ENCODE measurements around the gene ZNF701.
A peak's percentile ranks its signal among the peaks of the same experiment; 100 is the strongest.
"Not testable (repeated sequence)": the region's sequence is repeated elsewhere in the genome, so short reads cannot be mapped to it uniquely, and the experiment has no call there.

ZNF701 gene

DNA sequence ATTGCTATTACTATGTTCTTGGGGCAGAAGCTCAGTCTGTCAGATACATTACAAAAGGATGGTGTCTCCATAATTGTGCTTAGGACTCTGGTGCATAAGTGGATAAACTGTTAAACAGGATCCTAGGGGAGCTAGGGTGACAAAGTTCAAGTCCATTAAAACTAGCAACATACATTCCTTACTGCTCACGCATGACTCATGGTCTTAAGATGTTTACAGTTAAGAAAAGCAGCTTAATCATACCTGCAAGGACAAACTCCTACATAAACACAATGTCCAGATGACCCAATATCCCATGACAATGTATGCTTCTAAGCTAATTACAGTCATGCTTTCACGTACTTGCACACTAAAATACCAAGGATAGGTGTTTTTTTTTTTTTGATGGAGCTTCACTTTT is 3.5 kb upstream of the ZNF701 start:
- DNase-seq, result no peak

DNA sequence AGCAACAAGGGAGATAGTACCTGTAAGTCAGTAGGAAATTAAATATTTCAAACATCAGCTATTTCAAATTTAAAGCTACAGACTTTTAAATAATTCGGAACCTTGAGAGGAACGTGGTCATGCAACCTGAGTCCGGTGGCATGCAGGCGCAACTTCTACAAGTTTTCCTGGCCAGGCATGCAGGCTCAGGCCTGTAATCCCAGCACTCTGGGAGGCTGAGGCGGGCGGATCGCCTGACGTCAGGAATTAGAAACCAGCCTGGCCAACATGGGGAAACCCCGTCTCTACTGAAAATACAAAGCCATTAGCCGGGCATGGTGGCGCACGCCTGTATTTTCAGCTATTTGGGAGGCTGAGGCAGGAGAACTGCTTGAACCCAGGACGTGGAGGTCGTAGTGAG is 2.2 kb upstream of the ZNF701 start:
- no peak for DNase-seq

DNA sequence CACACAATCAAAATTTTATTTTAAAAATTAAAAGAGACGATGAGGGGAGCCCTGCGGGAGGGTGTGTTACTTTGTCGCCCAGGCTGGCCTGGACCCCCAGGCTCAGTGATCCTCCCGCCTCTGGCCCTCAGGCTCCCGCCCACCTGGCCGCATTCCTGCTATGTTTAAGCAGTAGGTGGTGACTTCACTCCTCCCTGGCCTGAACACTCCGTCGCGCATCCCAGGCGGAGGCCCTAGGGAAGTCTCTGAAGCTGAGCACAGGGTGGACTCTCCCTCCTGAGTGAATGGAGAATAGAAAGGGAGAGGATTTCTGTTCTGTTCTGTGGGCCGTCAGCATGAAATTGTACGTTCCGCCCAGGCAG is 468 bp upstream of the ZNF701 start:
- DNase-seq, result not testable (repeated sequence)

DNA sequence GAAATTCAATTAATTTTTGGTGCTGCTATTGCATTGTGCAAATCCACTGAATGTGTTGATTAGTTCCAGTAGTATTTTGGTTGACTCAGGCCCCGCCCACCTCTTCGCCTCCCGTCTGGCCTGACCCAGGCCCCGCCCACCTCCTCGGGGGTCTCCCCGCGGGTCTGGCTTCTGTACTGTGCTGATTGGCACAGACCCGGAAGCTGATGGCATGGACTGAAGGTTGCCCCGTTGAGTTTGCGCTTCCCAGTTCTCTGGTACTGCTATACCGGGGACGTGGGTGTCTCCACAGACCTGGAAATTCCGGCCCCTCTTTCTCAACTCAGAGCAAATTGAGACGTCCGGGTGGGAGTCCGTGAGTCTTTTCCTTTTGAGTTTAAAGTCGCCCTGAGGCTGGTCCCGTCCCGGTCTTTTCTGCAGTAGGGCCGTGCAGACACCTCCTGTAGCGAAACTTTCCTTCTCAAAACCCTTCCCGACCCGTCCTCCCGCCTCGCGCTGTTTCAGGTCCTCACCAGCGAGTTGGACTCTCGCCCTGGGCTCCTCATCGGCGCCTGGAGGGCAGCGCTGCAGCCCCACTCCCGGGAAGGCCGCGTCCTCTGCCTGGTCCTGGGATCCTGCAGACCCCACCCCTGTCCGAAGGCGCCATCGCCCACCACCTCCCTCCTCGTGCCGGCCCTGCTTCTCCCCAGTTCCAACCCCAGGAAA is 14.8 kb downstream of the ZNF701 start:
- DNase-seq, result no peak

DNA sequence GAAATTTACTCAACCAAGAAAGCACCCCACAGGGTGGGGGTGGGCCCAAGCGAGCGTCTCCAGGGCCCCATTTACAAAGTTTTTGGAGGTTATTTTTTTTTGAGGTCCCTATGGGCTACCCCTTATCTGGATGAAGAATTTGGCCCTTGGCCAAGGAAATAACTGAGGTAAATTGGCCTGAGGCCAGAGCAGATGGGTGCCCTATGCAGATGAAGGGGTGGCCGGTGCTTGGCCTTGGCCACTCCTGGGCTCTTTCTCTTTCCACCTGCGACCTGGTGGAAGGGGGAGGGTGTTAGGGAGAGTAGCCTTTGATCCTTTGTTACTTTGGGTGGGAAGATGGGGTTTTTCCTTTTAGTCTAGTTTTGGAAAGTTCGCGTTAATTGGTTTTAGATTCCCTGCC is 15.5 kb downstream of the ZNF701 start:
- no peak for DNase-seq

DNA sequence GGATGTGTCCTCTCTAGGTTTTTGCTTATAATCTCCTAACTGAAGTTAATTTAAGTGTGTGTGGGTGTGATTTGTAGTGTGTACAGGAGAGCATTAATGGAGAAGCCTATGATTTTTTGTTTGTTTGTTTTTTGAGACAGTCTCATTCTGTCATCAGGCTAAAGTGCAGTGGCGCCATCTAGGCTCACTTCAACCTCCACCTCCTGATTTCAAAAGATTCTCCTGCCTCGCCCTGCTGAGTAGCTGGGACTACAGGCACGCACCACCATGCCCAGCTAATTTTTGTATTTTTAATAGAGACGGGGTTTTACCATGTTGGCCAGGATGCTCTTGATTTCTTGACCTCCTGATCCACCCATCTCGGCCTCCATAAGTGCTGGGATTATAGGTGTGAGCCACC is 20.6 kb downstream of the ZNF701 start:
- DNase-seq, result no peak

DNA sequence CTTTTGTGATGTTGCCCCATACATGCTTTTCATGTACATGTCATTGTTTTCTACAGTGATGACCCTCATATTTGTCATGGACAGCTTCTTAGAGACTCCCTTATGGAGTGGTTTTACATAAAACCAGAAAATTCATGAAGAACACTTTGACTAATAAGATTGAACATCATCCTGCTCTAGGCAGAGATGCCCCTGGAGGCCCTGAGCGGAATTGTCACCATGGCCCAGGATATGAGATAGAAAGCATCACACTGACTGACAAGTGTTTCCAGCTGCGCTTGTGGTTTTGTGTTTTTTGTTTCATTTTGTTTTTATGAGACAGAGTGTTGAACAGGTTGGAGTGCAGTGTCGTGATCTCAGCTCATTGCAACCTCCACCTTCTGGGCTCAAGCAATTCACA is 22.2 kb downstream of the ZNF701 start:
- no peak for DNase-seq

DNA sequence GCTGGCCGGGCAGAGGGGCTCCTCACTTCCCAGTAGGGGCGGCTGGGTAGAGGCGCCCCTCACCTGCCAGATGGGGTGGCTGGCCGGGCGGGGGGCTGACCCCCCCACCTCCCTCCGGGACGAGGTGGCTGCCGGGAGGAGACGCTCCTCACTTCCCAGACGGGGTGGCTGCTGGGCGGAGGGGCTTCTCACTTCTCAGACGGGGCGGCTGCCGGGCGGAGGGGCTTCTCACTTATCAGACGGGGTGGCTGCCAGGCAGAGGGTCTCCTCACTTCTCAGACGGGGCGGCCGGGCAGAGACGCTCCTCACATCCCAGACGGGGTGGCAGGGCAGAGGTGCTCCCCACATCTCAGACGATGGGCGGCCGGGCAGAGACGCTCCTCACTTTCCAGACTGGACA is 23.4 kb downstream of the ZNF701 start:
- not testable (repeated sequence) for DNase-seq

DNA sequence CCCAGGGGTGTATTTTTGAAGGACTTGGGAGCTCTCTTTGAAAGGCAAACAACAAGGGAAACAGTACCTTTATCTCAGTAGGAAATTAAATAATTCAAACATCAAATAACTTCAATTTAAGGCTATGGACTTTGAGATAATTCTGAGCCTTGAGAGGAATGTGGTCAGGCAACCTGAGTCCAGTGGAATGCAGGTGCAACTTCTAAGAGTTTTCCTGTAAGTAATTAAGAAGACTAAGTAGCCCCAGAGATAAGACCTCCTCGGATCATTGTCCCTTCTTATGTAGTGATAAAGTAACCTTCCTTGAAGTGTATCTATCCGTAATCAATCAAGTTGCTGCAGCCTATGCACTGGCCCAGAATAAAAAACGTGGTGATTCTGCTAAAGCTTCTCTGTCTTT is 29.2 kb downstream of the ZNF701 start:
- DNase-seq, result no peak

DNA sequence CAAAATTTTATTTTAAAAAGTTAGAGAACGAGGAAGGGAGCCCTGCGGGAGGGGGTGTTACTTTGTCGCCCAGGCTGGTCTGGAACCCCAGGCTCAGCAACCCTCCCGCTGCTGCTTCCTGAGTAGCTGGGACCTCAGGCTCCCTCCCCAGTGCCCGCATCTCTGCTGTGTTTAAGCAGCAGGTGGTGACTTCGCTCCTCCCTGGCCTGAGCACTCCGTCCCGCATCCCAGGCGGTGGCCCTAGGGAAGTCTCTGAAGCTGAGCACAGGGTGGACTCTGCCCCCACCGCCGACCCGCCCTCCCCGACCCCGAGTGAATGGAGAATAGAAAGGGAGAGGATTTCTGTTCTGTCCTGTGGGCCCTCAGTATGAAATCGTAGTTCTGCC is 30.5 kb downstream of the ZNF701 start:
- no peak for DNase-seq

DNA sequence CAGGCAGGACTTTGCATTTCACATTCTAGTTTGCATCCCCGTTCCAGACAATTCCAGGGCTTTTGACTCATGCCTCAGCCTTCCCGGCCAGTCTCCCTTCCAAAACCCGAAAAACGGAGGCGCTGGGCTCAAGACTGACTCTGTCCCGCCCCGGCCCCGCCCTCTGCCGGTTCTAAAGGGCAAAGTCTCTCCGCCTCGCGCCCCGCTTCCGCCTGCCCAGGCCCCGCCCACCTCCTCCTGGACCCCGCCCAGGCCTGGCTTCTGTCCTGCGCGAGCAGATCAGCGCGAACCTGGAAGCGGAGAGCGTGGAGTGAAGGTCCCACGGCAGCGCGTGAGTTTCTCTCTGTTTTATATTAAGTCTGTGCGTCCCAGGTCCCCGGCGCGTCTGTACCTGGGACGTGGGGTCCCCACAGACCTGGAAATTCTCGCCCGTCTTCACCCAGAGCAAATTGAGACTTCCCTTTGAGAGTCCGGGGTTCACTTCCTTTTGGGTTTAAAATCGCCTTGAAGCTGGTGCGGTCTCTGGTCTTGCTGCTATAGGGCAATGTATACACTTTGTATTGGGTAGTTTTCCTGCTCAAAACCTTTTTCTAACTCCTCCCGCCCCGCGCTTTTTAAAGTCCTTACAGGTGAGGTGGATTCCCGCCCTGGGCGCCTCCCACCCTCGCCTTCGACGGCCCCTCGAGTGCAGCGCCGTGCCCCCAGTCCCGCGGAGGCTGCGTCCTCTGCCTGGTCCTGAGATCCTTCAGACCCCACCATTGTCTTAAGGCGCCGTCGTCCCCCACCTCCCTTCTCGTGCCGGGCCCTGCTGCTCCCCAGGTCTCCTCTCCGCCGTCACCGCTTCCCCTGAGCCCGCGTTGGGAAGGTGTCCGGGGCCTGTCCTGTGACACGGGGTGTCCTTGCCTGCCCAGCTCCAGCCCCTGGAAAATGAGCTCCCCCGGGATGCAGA is 31.2 kb downstream of the ZNF701 start:
- DNase-seq, result peak; percentile 94

DNA sequence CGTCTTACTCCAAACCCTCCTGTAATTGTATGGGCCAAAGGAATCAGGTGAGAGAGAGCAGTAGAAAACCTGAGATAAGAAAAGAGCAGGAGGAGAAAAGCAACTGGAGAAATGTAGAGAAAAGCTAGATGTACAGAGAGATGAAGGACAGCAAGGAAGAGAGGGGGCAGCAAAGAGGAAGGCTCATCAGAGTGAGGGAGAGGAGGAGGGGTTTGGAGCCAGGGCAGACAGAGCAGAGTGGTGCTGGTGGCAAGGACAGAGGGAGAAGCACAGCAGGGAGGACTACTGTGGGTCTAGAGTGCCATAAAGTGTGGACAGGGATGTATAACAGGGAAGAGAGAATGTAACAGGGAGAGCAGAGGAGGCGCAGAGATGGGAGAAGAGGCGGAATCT is 31.9 kb downstream of the ZNF701 start:
- DNase-seq, result not testable (repeated sequence)

DNA sequence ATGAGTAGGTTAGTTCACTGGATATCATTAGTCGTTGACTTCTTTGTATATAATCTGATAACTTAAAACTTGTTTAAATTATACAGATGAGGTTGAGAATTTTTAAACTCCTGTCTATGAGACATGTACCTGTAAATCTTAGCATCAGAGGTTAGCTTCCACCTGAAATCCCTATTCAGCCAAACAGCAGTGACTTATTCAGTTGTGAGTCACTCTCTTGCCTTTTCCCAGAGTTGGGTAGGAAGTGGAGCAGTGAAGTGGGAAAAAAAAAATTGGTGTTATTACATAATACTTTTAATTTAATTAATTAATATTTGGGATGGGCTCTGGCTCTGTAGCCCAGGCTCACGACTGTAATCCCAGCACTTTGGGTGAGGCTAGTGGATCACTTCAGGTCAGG is 32.9 kb downstream of the ZNF701 start:
- no peak for DNase-seq

DNA sequence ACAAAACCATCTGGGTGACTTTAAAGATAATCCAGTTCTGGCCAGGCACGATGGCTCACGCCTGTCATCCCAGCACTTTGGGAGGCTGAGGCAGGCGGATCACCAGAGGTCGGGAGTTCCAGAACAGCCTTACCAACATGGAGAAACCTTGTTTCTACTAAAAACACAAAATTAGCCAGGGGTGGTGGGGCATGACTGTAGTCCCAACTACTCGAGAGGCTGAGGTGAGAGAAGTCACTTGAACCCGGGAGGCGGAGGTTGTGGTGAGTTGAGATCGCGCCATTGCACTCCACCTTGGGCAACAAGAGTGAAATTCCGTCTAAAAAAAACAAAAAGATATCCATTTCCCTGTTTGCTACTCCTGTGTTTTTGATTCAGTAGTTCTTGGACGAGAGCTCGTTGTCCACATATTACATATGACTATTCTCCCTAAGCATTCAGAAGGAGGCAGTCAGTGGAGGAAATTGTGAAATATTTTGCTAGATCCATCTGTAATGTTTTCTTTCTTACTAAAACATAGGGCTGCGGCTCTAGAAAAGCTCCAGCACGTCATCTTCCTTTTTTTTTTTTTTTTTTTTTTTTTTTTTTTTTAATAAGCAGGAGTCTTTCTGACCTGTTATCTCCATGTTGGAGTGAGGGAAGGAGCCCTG is 33.6 kb downstream of the ZNF701 start:
- no peak for DNase-seq

DNA sequence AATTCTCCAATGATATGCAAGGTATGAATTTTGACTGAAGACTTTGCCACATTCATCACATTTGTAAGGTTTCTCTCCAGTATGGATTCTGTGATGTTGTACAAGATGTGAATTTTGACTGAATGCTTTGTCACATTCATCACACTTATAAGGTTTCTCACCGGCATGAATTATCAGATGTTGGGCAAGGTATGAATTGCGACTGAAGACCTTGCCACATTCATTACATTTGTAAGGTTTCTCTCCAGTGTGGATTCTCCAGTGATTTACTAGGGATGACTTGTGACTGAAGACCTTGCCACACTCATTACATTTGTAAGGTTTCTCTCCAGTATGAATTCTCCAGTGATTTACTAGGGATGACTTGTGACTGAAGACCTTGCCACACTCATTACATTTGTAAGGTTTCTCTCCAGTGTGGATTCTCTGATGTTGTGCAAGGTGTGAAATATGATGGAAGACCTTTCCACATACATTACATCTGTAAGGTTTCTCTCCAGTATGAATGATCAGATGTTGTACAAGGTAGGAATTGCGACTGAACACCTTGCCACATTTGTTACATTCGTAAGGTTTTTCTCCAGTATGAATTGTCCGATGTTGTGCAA is 43.3 kb downstream of the ZNF701 start:
- no peak for DNase-seq

DNA sequence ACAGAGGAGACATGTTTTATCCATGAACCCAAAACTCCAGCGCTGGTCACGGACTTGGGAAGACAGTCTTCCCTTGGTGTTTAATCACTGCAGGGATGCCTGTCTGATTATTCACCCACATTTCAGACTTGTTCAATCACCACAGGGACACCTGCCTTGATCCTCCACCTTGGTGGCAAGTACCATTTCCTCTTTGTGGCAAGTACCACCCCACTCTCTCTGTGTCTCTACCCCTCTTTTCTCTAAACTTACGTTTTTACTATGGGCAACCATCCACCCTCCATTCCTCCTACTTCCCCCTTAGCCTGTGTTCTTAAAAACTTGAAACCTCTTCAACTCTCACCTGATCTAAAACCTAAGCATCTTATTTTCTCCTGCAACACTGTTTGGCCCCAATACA is 51.3 kb downstream of the ZNF701 start:
- DNase-seq, result no peak

DNA sequence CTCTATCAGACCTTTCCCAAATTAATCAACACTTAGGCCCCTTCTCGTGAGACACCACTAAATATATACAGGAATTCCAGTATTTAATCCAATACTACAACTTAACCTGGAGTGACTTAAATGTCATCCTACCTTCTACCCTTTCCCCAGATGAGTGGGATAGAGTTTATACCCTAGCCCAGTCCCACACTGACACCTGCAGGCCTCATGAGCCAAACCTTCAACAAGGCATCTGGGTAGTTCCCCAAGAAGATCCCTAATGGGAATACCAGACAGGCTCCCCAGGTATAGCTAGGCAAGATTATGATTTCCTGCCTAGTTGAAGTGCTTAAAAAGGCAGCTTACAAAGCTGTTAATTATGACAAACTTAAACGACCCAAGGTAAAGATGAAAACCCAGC is 52.2 kb downstream of the ZNF701 start:
- no peak for DNase-seq

DNA sequence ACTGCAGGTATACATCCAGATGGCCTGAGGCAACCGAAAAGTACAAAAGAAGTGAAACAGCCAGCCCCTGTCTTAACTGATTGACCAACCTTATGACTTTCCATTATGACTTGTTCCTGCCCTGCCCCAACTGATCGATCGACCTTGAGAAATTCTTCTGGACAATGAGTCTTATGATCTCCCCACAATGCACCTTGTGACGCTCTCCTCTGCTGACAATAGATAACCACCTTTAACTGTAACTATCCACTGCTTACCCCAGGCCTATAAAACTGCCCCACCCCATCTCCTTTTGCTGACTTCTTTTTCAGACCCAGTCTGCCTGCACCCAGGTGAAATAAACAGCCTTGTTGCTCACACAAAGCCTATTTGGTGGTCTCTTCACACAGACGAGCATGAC is 56.8 kb downstream of the ZNF701 start:
- DNase-seq, result no peak

DNA sequence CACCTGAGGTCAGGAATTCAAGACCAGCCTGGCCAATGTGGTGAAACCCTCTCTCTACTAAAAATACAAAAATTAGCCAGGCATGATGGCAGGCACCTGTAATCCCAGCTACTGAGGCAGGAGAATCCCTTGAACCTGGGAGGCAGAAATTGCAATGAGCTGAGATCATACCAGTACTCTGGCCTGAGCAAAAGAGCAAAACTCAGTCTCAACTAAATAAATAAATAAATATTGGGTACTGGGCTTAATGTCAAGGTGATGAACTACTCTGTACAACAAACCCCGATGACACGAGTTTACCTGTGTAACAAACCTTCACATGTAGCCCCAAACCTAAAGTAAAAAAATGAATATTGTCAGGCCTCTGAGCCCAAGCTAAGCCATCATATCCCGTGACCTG is 57.4 kb downstream of the ZNF701 start:
- not testable (repeated sequence) for DNase-seq

DNA sequence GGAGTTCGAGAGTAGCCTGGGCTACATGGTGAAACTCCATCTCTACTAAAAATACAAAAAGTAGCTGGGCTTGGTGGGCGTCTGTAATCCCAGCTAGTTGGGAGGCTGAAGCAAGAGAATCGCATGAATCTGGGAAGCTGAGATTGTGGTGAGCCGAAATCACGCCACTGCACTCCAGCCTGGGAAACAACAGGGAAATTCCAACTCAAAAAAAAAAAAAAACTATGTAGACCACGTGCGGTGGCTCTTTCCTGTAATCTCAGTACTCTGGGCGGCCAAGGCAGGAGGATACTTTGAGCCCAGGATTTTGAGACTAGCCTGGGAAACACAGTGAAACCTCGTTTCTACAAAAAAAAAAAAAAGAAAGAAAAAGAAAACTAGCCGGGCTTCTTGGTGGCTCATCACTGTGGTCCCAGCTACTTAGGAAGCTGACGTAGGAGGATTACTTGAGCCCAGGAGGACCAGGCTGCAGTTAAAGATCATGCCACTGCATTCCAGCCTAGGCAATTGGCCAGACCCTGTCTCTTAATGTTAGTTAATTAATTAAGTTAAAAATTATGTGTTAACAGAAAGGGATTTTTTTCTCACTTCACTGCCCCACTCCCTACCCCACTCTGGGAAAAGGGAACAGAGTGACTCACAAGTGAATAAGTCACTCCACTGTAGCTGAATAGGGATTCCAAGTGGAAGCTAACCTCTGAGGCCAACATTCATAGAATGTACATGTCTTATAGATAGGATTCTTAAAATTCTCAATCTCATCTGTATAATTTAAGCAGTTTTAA is 65.9 kb downstream of the ZNF701 start:
- DNase-seq, result no peak

Measured in T-helper 9 cell (primary cell).